GM12878 (cell line): ENCODE measurements around the gene ZNF548. TPM values are rescaled to one million over a fixed set of nuclear protein-coding genes. Genes with fewer than 3 reads are reported as not detected.
"Not testable (repeated sequence)": the region's sequence is repeated elsewhere in the genome, so short reads cannot be mapped to it uniquely, and the experiment has no call there.

Source experiments
- ATAC-seq: fragments of 200-7000 bp; cut with Tn5 transposase; 3 replicates; pipeline ENCODE4 v1.9.1; 2020; ENCODE audit warnings: mild to moderate bottlenecking, moderate library complexity
- BruUV-seq: library from RNA; stranded (reverse); fragments of 400-500 nt; replicated peaks from 2 replicates; lab custom pipeline; 2021; lab: Mats Ljungman, UMichigan
- CTCF ChIA-PET: fragments of 300-600 bp; sonication (Branson Sonifier 250); formaldehyde crosslinking; extraction: SDS; loops from one replicate; lab custom pipeline; 2021; ENCODE audit warnings: inconsistent platforms; lab: Yijun Ruan, JAX
- POLR2A ChIA-PET: fragments of 350-600 bp; formaldehyde crosslinking; extraction: SDS; loops from one replicate; lab custom pipeline; 2021; ENCODE audit warnings: inconsistent platforms; lab: Charles Lee
- RAD21 ChIA-PET: fragments of 300-600 bp; sonication (Branson Sonifier 250); formaldehyde crosslinking; loops from one replicate; lab custom pipeline; 2023; ENCODE audit warnings: antibody characterized with exemption; ENCODE audit not compliant: unreplicated experiment; lab: Charles Lee
- SMC1A ChIA-PET: fragments of 300-600 bp; sonication (Branson Sonifier 250); formaldehyde crosslinking; loops from one replicate; lab custom pipeline; 2023; ENCODE audit not compliant: unreplicated experiment, uncharacterized antibody; lab: Charles Lee
- DNase-seq: peaks from one replicate; pipeline ENCODE4 v3.0.0-alpha.2; 2011; ENCODE audit warnings: low read depth, low spot score
- FAIRE-seq: peaks from 3 replicates; lab custom pipeline; 2011; peaks lifted over from hg19 to GRCh38; lab: Jason Lieb, UNC
- H2AFZ ChIP-seq: 2 replicates; pipeline ENCODE4 v1.6.0; 2011; ENCODE audit warnings: low read depth, low read length, control low read depth; ENCODE audit not compliant: control insufficient read depth
- H3K27ac ChIP-seq: 2 replicates; pipeline ENCODE4 v1.5.1; 2011; ENCODE audit warnings: control low read depth; ENCODE audit not compliant: control insufficient read depth, insufficient read depth
- H3K27me3 ChIP-seq, 2 experiments: replicated peaks in 1 of 2; 2 replicates each; pipeline versions ENCODE4 v1.6.0 to v1.6.1; 2011; ENCODE audit warnings: low read length in 1 of 2; ENCODE audit not compliant: control insufficient read depth in 2 of 2, insufficient read depth in 2 of 2
- H3K36me3 ChIP-seq, 2 experiments: 2 replicates each; pipeline ENCODE4 v1.5.1; 2011; ENCODE audit warnings: low read length in 1 of 2; ENCODE audit not compliant: control insufficient read depth in 2 of 2, insufficient read depth in 2 of 2
- H3K4me1 ChIP-seq: 2 replicates; pipeline ENCODE4 v1.6.1; 2011; ENCODE audit warnings: mild to moderate bottlenecking, low read length, moderate library complexity, mixed read lengths; ENCODE audit not compliant: control insufficient read depth, insufficient read depth
- H3K4me2 ChIP-seq: 2 replicates; pipeline ENCODE4 v1.6.0; 2011; ENCODE audit warnings: control low read depth; ENCODE audit not compliant: control insufficient read depth, insufficient read depth
- H3K4me3 ChIP-seq: fragments of 200-600 bp; sonication (generic); 2 replicates; pipeline ENCODE4 v1.5.1; 2016
- H3K79me2 ChIP-seq: 2 replicates; pipeline ENCODE4 v1.6.0; 2011; ENCODE audit warnings: low read length; ENCODE audit not compliant: control insufficient read depth, insufficient read depth
- H3K9ac ChIP-seq: 2 replicates; pipeline ENCODE4 v1.8.0; 2011; ENCODE audit warnings: low read length, control low read depth, mixed read lengths; ENCODE audit not compliant: control insufficient read depth, insufficient read depth
- H3K9me3 ChIP-seq: replicated peaks from 3 replicates; pipeline ENCODE4 v1.5.1; 2011; ENCODE audit warnings: mild to moderate bottlenecking, low read length; ENCODE audit not compliant: control insufficient read depth, insufficient read depth
- H4K20me1 ChIP-seq: 2 replicates; pipeline ENCODE4 v1.6.0; 2011; ENCODE audit not compliant: control insufficient read depth, insufficient read depth
- CREB1 ChIP-seq: IDR thresholded peaks from 2 replicates; pipeline ENCODE4 v1.6.1; 2012; ENCODE audit warnings: low read depth, mild to moderate bottlenecking, inconsistent platforms
- ELK1 ChIP-seq: IDR thresholded peaks from 2 replicates; pipeline ENCODE4 v1.6.1; 2012; ENCODE audit warnings: low read depth, low read length, improper control_type of control experiment
- ZBTB40 ChIP-seq: fragments of 450-650 bp; IDR thresholded peaks from 2 replicates; pipeline ENCODE4 v1.6.1; 2016; ENCODE audit warnings: mild to moderate bottlenecking, moderate library complexity, borderline replicate concordance
- WGBS: methylation state at CpG from one replicate; pipeline ENCODE4 v1.1.6; 2016; ENCODE audit warnings: low lambda C conversion rate; ENCODE audit not compliant: insufficient replicate concordance, insufficient coverage; ENCODE audit errors: missing lambda C conversion rate; 5-methylcytosine and 5-hydroxymethylcytosine counted together
- in situ Hi-C: fragments of 300-500 bp; cut with MboI; formaldehyde crosslinking; loops from 9 replicates; pipeline ENCODE4 v1.14.3; 2018; ENCODE audit warnings: mixed read lengths
- intact Hi-C: fragments of 100-400 bp; cut with micrococcal nuclease; formaldehyde crosslinking; loops from one replicate; pipeline ENCODE4 v1.14.2; 2022; ENCODE audit not compliant: unreplicated experiment
- polyA plus RNA-seq, 11 experiments: library from polyadenylated mRNA; depleted of rRNA in 4 of 11; unstranded in 6 of 11; stranded (reverse) in 5 of 11; fragments of >200 nt; fragmentation: Nextera tagmentation in 4 of 11; fragmentation: Illumina TruSeq in 1 of 11; extraction: Ambion mirVana in 4 of 11; extraction: Trizol in 1 of 11; gene quantifications; 1 replicate in 1 of 11; 2 replicates in 10 of 11; pipeline versions ENCODE4 v1.2.1 to v1.2.3, GENCODE V29; 2011 to 2016; ENCODE audit warnings: inconsistent platforms in 2 of 11, missing spikeins in 2 of 11, low read depth in 1 of 11
- total RNA-seq, 4 experiments: library from RNA; depleted of rRNA in 3 of 4; stranded (reverse); fragments of >200 nt in 3 of 4; fragmentation: Illumina TruSeq in 1 of 4; extraction: Trizol in 1 of 4; gene quantifications; 2 replicates each; pipeline versions ENCODE4 v1.2.1 to v1.2.3, GENCODE V29; 2013 to 2021
- TF ChIP-seq, protein P1 (sequence below), 3 experiments: IDR thresholded peaks in 2 of 3; conservative IDR thresholded peaks in 1 of 3; 2 replicates each; pipeline ENCODE4 v1.5.1; 2011; ENCODE audit warnings: low read depth in 3 of 3, low read length in 3 of 3, mild to moderate bottlenecking in 3 of 3, control low read depth in 2 of 3, moderate library complexity in 2 of 3, inconsistent platforms in 1 of 3, mixed read lengths in 1 of 3; ENCODE audit not compliant: control insufficient read depth in 2 of 3, insufficient read depth in 1 of 3; ENCODE audit errors: extremely low read depth in 1 of 3

The ZNF548 gene
- total and polyA plus RNA-seq, 10 of the 15 experiments (the other 5 are each of a cell fraction or from before 2014, with no cell fraction given) = 3.9 to 44.8 (median 16.5) TPM

GRCh38 chr19:57374179-57374578 lies 15.5 kb upstream of the ZNF548 start (continued):
- TF ChIP-seq CREB1 = no peak

- H3K9ac ChIP-seq, H3K27ac ChIP-seq, H3K27me3 ChIP-seq, FAIRE-seq, ATAC-seq, POLR2A ChIA-PET, RAD21 ChIA-PET, H4K20me1 ChIP-seq, H3K4me3 ChIP-seq, intact Hi-C loops, CTCF ChIA-PET, SMC1A ChIA-PET, H2AFZ ChIP-seq, H3K4me1 ChIP-seq, DNase-seq, H3K4me2 ChIP-seq, H3K36me3 ChIP-seq, BruUV-seq, in situ Hi-C loops, H3K79me2 ChIP-seq: not testable (repeated sequence)
- H3K9me3 ChIP-seq = peaks cover 20% of the 10 kb centered on the region
- 98% methylated on average over 2 of the region's 2 CpGs for WGBS
These were observed 15.0 kb upstream of the ZNF548 start for GRCh38 chr19:57374647-57375046.

- H2AFZ ChIP-seq = no peak overlapping the region
- no peak overlapping the region for H3K4me2 ChIP-seq
- in situ Hi-C loops = no loop called here
- POLR2A ChIA-PET = no interaction called here
- no peaks in the 10 kb centered on the region for H3K27me3 ChIP-seq
- FAIRE-seq = no peak
- intact Hi-C loops = no loop called here
- H3K4me1 ChIP-seq = no peaks in the 10 kb centered on the region
- no peaks in the 10 kb centered on the region for H4K20me1 ChIP-seq
- BruUV-seq = no TSS peak
- 97% methylated on average over 6 of the region's 6 CpGs for WGBS
- CTCF ChIA-PET = no interaction called here
- no peaks in the 10 kb centered on the region for H3K79me2 ChIP-seq
- DNase-seq = no peak
- SMC1A ChIA-PET = no interaction called here
- no peak overlapping the region for H3K9ac ChIP-seq
- H3K27ac ChIP-seq = no peak overlapping the region
- peaks cover 2 to 5% of the 10 kb centered on the region in 2 experiments; a peak in 2 of 4 replicates for H3K36me3 ChIP-seq
- H3K9me3 ChIP-seq = peaks cover 20% of the 10 kb centered on the region
- H3K4me3 ChIP-seq = no peak overlapping the region
- RAD21 ChIA-PET = no interaction called here
- ATAC-seq = no peak
- TF ChIP-seq, protein P1, sequence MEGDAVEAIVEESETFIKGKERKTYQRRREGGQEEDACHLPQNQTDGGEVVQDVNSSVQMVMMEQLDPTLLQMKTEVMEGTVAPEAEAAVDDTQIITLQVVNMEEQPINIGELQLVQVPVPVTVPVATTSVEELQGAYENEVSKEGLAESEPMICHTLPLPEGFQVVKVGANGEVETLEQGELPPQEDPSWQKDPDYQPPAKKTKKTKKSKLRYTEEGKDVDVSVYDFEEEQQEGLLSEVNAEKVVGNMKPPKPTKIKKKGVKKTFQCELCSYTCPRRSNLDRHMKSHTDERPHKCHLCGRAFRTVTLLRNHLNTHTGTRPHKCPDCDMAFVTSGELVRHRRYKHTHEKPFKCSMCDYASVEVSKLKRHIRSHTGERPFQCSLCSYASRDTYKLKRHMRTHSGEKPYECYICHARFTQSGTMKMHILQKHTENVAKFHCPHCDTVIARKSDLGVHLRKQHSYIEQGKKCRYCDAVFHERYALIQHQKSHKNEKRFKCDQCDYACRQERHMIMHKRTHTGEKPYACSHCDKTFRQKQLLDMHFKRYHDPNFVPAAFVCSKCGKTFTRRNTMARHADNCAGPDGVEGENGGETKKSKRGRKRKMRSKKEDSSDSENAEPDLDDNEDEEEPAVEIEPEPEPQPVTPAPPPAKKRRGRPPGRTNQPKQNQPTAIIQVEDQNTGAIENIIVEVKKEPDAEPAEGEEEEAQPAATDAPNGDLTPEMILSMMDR (IDR thresholded peaks at IDR 0.05 in 2 of 3, conservative IDR thresholded peaks at IDR 0.05 in 1 of 3; ENCODE audit: control insufficient read depth in 2 of 3, extremely low read depth in 1 of 3, insufficient read depth in 1 of 3, low read depth in 3 of 3, low read length in 3 of 3) = no peak
- TF ChIP-seq ZBTB40 (no peak), ELK1 (no peak)
These were observed 13.5 kb upstream of the ZNF548 start for GRCh38 chr19:57376151-57376550.
